ENCODE data around the gene NDP.
"Not testable (repeated sequence)": the region's sequence is repeated elsewhere in the genome, so short reads cannot be mapped to it uniquely, and the experiment has no call there.

Gene NDP

GRCh38 chrX:43969504-43970501, 3.4 kb downstream of the NDP start:
- DNase-seq, result no peak

- no peak for DNase-seq
These were observed 4.8 kb downstream of the NDP start for GRCh38 chrX:43968359-43968781.

GRCh38 chrX:43964936-43965335, 8.3 kb downstream of the NDP start:
- DNase-seq, result no peak

- DNase-seq, result no peak
These were observed 9.5 kb downstream of the NDP start for GRCh38 chrX:43963726-43964125.

- DNase-seq, result no peak
These were observed 10.6 kb downstream of the NDP start for GRCh38 chrX:43962636-43963035.

GRCh38 chrX:43961699-43962098, 11.5 kb downstream of the NDP start:
- no peak for DNase-seq

GRCh38 chrX:43958529-43958928, 14.7 kb downstream of the NDP start:
- peak; percentile 64 for DNase-seq

GRCh38 chrX:43956034-43956433, 17.2 kb downstream of the NDP start:
- no peak for DNase-seq

- no peak for DNase-seq
These were observed 20.0 kb downstream of the NDP start for GRCh38 chrX:43953218-43953617.

- DNase-seq, result no peak
These were observed 23.5 kb downstream of the NDP start for GRCh38 chrX:43949669-43950068.

GRCh38 chrX:43940816-43941474, 32.2 kb downstream of the NDP start:
- DNase-seq, result no peak

GRCh38 chrX:43939187-43939926, 33.8 kb downstream of the NDP start:
- peak; percentile 26 for DNase-seq

- not testable (repeated sequence) for DNase-seq
These were observed 51.2 kb downstream of the NDP start for GRCh38 chrX:43922032-43922431.

- DNase-seq, result not testable (repeated sequence)
These were observed 62.4 kb downstream of the NDP start for GRCh38 chrX:43910772-43911171.

GRCh38 chrX:43910012-43910411, 63.2 kb downstream of the NDP start:
- no peak for DNase-seq

- no peak for DNase-seq
These were observed 64.0 kb downstream of the NDP start for GRCh38 chrX:43909141-43909540.

GRCh38 chrX:43899878-43900815, 73.0 kb downstream of the NDP start:
- DNase-seq, result no peak

All from DMS153 (cell line).